HEK293T (cell line): ENCODE data around the gene PEX14.

Experiments
- BHLHE40 ChIP-seq: fragments of 450-650 bp; IDR thresholded peaks from 2 replicates; pipeline ENCODE4 v1.6.1; 2016; ENCODE audit warnings: mild to moderate bottlenecking, moderate library complexity, borderline replicate concordance
- FOXM1 ChIP-seq: fragments of 450-650 bp; IDR thresholded peaks from 2 replicates; pipeline ENCODE4 v1.6.1; 2017; ENCODE audit warnings: mild to moderate bottlenecking, borderline replicate concordance
- NFRKB ChIP-seq: fragments of 450-650 bp; IDR thresholded peaks from 2 replicates; pipeline ENCODE4 v1.6.1; 2016; ENCODE audit warnings: mild to moderate bottlenecking, moderate library complexity
- TARDBP ChIP-seq: fragments of 450-650 bp; IDR thresholded peaks from 2 replicates; pipeline ENCODE4 v1.6.1; 2016

- TF ChIP-seq FOXM1 (no peak), BHLHE40 (no peak), TARDBP (no peak), NFRKB (no peak)
These were observed 18.1 kb upstream of the PEX14 start for GRCh38 chr1:10456661-10457060.
